ENCODE measurements around the gene ZC2HC1C.

GRCh38 chr14:75022655-75023054 lies 46.8 kb upstream of the ZC2HC1C start:
- TF ChIP-seq CTCF (IDR thresholded peaks at IDR 0.05; ENCODE audit: insufficient read depth, low read length, poor library complexity, severe bottlenecking) (no peak), EZH2phosphoT487 (conservative IDR thresholded peaks at IDR 0.05; ENCODE audit: low read length) (no peak)

Measured in SU-DHL-6 (cell line).